KOPT-K1 (cell line): Measurements from ENCODE around the gene ADAM12.
"Not testable (repeated sequence)": the region's sequence is repeated elsewhere in the genome, so short reads cannot be mapped to it uniquely, and the experiment has no call there.

Experiments used
- H3K27ac ChIP-seq: fragments of 200-600 bp; sonication (generic); 2 replicates; pipeline ENCODE4 v1.5.1; 2016; ENCODE audit warnings: antibody characterized with exemption, mild to moderate bottlenecking, low read depth, low read length; ENCODE audit not compliant: poor library complexity, severe bottlenecking
- H3K36me3 ChIP-seq: fragments of 200-600 bp; sonication (generic); 2 replicates; pipeline ENCODE4 v1.5.1; 2017; ENCODE audit warnings: antibody characterized with exemption, mild to moderate bottlenecking, low read length, moderate library complexity; ENCODE audit not compliant: insufficient read depth
- H3K9me3 ChIP-seq: fragments of 200-600 bp; sonication (generic); 2 replicates; pipeline ENCODE4 v1.5.1; 2017; ENCODE audit warnings: antibody characterized with exemption, low read length, mild to moderate bottlenecking; ENCODE audit not compliant: insufficient read depth, poor library complexity, severe bottlenecking

The ADAM12 gene

DNA sequence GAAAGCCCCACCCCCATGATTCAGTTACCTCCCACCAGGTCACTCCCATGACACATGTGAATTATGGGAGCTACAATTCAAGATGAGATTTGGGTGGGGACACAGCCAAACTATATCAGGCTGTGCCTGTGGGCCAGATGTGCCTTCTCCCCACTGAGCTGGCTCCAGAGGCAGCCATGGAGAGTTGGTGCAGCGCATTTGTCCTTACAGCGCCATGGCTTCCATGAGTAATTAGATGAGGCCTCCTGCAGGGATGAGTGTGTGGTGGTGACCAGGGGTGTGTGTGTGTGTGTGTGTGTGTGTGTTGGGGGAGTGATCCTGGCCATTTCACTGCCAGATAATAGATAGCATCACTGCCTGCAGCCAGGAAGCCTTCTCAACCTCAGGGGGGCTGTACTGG, 397.3 kb downstream of the ADAM12 start:
- no peaks in the 10 kb centered on the region for H3K9me3 ChIP-seq
- H3K27ac ChIP-seq, result no peak overlapping the region
- H3K36me3 ChIP-seq, result no peaks in the 10 kb centered on the region

DNA sequence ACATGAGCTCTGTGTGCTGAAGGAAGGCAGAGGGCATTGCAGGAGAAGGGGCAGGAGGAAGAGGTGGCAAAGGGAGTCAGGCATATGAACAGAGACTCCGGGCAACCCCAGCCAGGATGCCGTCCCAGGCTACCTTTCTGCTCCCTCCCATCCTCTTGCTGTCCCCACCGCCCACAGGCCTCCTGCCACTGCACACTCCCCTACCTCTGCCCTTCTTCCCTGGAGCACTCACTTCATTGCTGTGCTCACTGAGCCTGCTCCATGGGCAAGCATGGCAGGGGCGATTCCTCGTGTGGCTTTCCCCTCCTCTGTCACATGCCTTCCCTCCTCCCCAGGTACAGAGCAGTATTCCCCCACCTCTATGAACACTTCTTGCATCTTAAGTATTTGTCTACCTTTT, 398.5 kb downstream of the ADAM12 start:
- H3K9me3 ChIP-seq, result no peaks in the 10 kb centered on the region
- no peak overlapping the region for H3K27ac ChIP-seq
- H3K36me3 ChIP-seq, result no peaks in the 10 kb centered on the region

DNA sequence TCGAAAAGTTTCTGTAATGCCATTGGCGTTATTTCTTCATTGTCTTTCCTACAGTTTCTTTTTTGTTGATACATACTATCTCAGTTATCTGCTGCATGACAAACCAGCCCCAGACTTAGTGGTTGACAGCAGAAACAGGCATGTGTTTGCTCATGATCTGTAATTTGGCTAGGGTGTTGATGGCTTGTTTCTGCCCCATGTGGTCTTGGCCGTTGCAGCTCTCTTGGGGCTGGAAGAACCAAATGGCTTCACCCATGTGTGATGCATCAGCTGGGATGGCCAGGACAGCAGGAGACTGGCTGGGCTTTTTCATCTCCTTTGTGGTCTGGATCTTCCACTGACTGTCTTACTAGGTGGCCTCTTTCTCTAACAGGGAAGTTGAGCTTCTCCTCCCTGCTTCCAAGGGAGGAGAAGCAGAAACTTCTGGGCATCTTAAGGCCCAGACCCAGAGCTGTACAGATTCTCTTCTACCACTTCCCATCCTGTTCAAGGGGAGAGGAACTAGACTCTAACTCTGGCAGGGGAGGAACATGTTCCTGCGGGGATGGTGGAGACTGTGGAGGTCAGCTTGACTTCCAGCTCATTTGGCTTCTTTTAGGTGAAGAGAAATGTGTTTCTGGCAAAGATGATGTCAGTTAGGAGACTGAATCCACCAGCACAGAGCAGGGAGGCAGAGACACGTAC, 402.6 kb downstream of the ADAM12 start:
- Histone ChIP-seq H3K9me3 (no peaks in the 10 kb centered on the region), H3K27ac (no peak overlapping the region)

DNA sequence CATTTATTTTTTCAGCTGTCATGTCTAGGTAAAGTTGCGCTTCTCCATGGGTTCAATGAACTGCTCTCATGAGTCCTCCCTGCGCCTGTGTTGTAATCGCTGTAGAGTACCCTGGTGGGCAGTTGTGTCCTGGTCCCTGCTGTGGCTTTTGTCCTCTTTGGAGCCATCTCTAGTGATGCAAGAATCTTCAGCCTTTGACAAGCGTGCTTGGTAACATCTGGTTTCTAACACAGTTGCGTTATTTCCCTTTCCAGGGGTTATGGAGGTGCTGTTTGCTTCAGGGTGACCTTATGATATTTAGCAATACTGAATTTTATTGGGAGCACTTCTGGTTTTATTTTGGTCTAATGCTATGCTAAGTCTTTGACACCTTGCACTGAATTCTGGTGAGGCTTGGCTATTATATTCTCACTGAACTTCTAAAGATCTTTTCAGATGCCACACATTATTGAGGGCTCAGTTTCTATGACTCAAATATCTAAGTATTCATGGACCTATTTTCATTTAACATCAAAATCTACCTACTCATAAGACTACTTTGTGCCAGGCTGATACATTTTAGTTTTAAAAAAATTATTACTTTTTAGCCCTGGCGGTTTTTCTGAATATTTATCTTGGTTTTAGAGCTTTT, 403.3 kb downstream of the ADAM12 start:
- no peaks in the 10 kb centered on the region for H3K9me3 ChIP-seq
- no peaks in the 10 kb centered on the region for H3K36me3 ChIP-seq
- no peak overlapping the region for H3K27ac ChIP-seq

More for the DNA sequence above, 402.6 kb downstream of the ADAM12 start:
- no peaks in the 10 kb centered on the region for H3K36me3 ChIP-seq

DNA sequence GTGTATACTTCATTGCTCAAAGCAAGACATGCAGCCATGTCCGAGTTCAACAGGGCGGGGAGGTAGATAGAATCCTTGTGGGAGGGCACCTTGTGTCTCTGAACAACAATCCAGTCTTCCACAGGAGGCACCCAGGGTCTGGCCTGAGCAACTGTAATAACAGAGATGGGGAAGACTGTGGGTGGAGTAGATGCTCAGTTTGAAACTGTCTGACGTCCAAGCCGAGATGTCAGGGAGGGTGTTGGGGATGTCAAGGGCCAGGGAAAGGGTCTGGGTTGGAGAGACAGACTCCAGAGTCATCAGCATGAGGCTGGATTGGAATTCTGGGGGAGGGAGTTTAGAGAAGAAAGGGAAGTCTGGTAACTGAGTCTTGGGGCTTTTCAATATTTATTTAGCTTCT, 403.9 kb downstream of the ADAM12 start:
- H3K36me3 ChIP-seq, result no peaks in the 10 kb centered on the region
- H3K27ac ChIP-seq, result no peak overlapping the region
- no peaks in the 10 kb centered on the region for H3K9me3 ChIP-seq

DNA sequence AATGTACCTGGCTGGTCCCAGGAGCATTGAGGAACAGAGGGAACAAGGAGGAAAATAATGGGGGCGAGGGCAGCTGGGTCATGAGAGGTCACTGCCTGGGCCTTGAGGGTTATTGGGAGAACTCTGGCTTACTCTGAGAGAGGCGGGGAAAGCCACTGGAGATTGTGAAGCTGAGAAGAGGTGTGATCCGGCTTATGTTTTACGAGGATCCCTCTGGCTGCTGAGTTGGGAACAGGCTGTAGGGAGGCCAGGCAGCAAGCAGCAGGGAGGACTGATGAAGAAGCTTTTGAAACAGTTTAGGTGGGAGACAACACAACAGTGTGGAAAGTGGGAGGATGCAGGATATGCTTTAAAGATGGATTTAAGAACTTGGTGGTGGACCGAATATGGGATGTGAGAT, 404.6 kb downstream of the ADAM12 start:
- Histone ChIP-seq H3K36me3 (no peaks in the 10 kb centered on the region), H3K27ac (no peak overlapping the region), H3K9me3 (no peaks in the 10 kb centered on the region)

DNA sequence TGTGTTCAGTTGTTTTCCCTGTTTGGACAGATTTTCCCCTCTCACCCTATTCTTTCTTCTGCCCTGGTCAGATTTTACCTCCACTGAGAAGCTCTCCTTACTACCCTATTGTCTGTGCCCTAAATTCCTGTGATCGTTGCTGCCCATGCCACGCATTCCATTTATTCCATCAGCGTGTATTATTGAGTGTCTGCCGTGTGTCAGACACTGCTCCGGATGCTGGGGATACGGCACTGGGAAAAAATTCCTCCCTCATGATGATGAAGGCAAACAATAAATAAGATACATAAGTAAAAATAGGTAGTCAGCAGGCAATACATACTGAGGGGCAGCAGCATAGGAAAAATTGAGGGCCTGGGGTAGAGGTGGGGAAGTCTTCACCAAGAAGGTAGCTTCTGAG, 405.1 kb downstream of the ADAM12 start:
- Histone ChIP-seq H3K27ac (no peak overlapping the region), H3K9me3 (no peaks in the 10 kb centered on the region), H3K36me3 (no peaks in the 10 kb centered on the region)

DNA sequence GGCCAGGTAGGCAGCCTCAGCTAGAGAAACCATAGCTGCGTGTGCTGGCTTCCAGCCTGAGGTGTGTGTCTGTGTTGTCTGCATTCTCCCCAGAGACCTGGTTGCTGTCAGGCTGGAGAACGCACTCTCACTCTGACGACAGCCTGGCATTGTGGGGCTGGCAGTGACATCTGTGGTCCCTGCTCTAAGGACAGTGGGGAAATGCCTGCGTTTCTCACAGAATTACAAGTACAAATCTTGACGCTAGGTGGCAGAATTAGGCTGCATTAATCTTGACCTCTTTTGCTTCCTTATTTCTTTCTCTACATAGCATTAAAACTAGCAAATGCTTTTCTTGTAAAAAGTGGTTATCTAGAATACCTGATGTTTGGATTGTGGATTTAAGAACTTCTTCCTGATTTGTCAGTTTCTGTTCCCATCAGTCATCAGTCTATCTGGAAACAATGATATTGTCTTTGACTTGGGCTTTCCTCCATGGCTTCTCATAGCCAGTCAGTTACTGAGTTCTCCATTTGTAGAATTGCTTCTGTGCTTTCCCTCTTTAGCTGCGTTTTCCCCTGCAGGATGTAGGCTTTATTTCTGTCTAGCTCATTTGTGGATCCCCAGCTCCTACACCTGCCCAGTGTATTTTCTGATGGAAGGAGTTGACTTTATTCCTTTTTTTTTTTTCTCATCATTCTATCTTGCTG, 405.9 kb downstream of the ADAM12 start:
- Histone ChIP-seq H3K9me3 (no peaks in the 10 kb centered on the region), H3K36me3 (no peaks in the 10 kb centered on the region), H3K27ac (no peak overlapping the region)

DNA sequence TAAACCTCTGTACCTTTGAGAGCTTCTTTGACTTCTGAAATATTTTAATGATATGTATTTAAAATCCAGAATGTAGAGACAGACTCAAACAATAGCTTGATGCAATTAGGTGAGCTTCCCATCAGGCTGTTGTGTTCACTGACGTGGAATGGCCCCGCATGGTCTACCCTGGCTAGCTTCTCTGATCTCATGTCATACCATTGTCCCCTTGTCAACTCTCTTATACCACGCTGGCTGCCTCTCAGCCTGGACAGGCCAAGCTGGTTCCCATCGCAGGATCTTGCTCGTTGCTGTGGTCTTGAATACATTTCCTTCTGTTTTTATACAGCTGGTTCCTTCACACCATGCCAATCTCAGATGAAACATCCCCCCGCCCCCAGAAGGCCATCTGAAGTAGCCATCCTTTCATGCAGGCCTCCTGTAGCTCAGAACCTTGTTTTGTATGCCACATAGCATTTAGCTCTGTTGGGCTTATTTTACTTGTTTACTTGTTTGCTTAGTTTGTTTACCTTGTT, 407.7 kb downstream of the ADAM12 start:
- H3K36me3 ChIP-seq, result no peaks in the 10 kb centered on the region
- no peak overlapping the region for H3K27ac ChIP-seq
- no peaks in the 10 kb centered on the region for H3K9me3 ChIP-seq

DNA sequence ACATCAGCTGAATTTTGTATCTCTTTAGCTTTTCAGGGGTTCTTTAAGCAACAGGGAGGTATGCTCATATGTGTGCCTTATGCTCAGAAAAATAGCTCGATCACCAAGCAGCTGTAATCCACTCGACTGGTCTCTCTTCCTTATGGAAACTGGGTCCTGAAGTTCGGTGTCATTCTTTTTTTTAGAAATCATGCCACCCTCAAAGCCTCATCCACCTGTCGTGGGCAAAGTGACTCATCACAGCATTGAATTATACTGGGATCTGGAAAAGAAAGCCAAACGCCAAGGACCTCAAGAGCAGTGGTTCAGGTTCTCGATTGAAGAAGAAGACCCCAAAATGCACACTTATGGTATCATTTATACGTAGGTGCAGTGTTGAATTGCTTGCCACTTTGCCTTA, 408.3 kb downstream of the ADAM12 start:
- Histone ChIP-seq H3K9me3 (no peaks in the 10 kb centered on the region), H3K36me3 (no peaks in the 10 kb centered on the region), H3K27ac (no peak overlapping the region)

DNA sequence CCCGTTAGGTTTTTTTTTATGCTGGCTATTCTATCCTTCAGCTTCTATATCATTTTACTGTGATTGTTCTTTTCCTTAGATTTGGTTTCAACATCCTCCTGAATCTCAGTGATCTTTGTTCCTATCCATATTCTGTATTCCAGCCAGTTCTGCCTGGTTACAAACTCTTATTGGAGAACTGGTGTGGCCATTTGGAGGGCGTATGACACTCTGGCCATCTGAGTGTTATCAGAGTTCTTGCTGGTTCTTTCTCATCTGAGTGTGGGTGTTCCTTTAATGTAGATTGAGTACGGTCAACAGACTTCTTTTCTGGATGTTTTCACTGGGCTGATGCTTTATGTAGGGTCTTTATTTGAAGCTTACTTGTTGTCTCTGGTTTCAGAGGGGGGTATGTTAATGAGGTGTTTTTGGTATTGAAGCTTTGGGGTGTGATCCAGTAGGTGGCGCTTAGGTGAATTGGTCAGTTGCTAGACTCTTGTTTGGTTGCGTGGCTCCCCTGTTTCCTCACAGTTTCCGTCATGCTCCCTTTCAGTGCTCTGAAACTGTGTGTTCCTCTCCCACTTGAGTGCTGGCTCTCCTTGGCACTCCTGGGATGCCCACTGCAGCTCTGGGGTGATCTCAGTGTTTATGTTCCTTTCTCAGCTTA, 411.2 kb downstream of the ADAM12 start:
- Histone ChIP-seq H3K27ac (no peak overlapping the region), H3K36me3 (no peaks in the 10 kb centered on the region), H3K9me3 (no peaks in the 10 kb centered on the region)

DNA sequence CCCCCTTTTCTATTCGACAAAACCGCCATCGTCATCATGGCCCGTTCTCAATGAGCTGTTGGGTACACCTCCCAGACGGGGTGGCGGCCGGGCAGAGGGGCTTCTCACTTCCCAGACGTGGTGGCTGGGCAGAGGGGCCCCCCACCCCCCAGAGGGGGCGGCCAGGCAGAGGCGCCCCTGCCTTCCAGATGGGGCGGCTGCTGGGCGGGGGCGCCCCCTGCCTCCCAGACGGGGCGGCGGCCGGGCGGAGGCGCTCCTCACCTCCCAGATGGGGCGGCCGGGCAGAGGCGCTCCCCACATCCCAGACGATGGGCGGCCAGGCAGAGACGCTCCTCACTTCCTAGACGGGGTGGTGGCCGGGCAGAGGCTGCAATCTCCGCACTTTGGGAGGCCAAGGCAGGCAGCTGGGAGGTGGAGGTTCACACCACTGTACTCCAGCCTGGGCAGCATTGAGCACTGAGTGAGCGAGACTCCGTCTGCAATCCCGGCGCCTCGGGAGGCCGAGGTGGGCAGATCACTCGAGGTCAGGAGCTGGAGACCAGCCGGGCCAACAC, 418.1 kb downstream of the ADAM12 start:
- H3K27ac ChIP-seq, H3K36me3 ChIP-seq, H3K9me3 ChIP-seq: not testable (repeated sequence)

DNA sequence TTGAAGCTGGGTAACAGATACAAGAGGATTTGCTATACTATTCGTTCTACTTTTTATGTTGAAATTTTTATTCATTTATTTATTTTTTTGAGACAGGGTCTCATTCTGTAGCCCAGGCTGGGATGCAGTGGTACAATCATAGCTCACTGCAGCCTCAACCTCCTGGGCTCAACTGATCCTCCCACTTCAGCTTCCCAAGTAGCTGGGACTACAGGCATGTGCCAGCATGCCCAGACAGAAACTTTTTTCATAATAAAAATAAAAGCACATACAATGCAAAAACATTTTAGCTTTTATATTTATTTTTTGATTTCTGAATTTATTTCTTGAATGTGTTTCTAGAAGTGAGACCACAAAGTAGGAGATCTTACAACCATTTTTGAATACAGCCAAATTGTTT, 420.7 kb downstream of the ADAM12 start:
- Histone ChIP-seq H3K27ac (no peak overlapping the region), H3K9me3 (no peaks in the 10 kb centered on the region), H3K36me3 (no peaks in the 10 kb centered on the region)

DNA sequence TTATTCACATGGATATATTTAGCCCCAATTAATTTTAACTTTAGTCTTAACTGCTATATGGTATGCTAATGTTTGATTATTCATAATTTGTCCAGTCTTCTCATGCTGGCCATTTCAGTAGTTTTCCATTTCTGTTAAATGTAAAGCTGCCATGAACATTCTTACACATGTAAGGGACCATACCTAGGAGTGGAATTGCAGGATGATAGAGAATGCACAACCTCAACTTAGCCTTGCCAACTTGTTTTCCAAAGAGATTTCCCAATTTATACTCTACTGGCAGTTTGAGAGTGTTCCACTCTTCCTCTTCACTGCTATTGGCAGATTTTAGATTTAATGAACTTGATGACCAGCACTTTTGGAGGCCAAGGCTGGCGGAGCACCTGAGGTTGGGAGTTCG, 423.7 kb downstream of the ADAM12 start:
- no peaks in the 10 kb centered on the region for H3K36me3 ChIP-seq
- H3K27ac ChIP-seq, result no peak overlapping the region
- no peaks in the 10 kb centered on the region for H3K9me3 ChIP-seq
